SK-N-DZ (cell line): ENCODE data around the gene NR4A2.
"Not testable (repeated sequence)": the region's sequence is repeated elsewhere in the genome, so short reads cannot be mapped to it uniquely, and the experiment has no call there.

Source experiments
- DNase-seq: peaks from one replicate; pipeline ENCODE4 v3.0.0-alpha.2; 2015; ENCODE audit warnings: low spot score

NR4A2 gene

DNA sequence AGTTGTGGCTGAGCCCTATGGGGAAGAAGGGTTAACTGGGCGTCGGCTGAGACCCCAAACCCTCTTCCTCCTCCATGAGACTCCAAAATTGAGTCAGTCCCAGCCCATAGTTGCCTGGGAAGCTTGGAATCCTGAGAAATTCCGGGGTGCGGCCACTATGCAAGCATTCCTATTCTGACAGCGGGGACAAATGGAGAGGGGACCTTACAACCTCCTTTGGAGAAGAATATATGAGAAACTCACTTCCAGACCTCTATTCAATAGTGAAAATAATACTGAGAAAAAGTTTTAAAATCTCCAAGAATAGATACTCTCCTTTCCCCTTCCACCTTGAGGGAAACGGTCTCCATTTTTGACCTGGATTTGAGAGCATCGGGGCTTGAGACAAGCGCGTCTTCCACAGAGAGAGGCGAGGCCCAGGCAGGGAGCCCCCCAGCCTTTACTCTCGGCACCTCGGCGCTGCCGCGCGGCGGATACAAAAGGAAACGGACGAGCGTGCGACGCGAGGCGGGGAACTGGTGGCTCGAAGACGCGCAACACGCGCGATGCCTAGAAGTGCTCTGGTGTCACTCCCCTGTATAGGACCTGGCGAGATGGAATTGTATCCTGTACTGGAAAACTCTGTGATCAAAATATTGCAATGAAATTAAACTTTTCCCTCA is 11.1 kb downstream of the NR4A2 start:
- no peak for DNase-seq

DNA sequence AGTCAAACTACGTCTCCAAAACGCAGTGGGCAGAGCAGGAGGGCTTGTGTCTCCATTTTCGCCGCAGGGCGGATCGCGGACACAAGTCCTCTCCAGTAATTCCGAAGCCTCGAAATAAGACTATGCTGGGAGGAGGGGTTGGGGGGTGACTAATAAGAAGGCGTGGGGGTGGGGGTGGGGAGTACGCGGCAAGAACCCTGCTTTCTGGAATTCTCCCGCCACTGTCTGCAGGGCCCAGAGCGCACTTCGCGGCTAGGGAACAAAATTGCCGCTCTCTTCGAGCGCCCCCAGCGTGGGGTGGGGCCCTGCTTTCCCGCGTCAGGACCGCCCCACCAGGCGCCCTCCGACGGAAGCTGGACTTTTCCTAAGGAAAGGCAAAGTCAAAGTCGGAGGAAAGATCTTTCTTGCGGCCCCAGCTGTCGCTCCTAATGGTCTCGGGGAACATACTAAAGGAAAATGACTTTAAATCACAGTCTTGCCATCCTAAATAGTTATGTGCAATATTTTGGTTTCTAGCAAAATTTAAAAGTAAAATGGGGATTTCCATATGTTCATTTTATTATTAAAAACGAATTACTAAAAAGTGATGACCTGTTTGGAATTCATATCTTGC is 11.9 kb downstream of the NR4A2 start:
- DNase-seq = no peak

DNA sequence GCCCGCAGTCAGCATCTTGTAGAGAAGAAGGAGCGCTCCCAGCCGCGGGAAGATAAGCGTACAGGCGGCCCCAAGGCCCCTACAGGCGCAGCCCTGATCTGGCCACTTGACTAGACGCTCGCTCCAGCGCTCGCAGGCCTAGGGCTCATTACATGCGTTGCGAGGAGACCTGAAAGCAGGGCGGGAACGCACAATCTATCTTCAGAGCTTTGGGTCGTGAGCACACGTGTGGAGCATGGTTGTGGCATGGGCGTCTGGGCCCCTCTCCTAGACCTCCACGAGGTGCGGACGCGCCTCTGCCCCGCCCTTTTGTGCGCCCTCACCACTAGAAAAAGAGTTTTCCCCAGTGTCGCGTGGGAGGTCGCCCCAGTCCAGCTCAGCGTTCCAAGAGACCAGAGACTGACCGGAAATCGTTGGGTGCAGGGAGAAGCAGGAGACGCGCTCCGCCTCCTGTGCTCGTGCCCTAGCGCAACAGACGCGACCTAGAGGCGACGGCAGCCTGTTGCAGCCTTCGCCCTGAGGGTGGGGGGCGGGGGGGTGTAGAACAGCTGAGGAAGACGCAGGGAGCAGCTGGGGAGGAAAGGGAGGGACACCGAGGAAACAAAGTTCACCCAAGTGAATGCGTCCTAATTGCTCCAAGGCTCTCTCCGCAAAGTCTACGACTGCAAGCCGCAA is 12.6 kb downstream of the NR4A2 start:
- no peak for DNase-seq

DNA sequence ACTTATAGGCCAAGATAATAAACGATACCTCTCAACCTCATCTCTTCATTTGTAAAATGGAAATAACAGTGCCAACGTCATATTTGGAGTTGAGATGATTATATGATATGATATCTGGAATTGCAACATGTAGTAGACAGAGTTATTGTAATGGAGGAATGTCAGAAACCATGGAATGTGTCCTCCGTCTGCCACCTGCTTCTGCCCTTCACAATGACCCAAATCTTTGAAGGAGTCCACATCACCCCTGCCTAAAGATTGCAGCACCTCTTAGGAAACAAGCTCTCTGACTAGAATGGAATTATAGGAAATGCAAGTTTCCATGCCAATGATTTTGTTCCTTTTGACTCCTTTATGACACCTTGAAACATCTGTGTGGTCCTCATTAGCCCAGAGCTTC is 14.9 kb downstream of the NR4A2 start:
- DNase-seq = no peak

DNA sequence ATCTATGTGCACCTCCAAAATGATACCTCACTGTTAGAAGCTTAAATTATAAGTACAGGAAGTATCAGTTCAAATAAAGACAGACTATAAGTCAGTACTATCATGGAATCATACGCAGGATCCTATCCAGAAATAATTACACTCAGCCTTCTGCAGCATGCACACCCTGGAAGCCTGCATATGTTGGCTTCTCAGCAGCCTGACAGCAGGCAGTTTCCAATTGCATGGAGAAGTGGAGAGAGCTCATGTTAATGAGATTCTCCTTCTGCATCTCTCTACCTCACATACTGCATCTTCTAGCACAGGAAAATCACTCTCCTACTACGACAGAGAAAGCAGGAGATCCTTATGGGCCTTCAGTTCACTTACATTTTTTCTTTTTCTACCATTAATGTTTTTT is 20.5 kb downstream of the NR4A2 start:
- no peak for DNase-seq

DNA sequence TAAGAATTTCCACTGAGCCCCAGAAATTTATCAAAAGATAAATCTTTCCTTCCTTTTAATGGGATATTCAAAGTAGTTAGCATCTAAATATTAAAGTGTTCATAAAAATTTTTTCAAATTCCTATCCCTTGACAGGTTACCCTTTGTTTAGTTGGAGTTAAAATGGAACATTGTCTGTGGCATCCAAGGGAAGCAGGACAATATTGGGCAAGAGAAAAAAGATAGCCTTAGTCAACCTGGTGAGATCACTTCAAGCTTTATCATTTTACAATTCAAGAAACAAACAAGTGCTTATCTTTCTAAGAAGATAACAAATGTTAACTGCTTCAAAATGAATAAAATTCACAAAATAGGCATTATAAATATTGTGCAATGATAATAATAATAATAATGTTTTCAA is 21.7 kb downstream of the NR4A2 start:
- DNase-seq = no peak

DNA sequence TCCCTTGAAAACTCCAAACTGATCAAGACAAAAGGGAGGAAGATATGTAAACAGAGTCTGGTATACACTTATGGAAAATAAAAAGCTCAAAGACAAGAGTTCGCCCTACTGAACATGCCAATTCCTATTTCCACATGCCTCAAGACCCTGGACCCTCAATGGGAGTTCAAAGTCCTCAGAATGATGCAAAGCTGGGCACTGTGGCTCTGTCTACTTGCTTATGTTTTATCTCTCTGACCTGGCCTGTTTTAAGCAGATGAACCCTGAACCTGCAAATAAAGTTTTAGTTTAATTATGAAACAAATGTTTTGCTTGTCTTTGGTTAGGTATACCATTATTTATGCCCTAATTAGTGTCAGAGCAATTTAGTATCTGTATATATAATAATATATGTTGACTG is 22.6 kb downstream of the NR4A2 start:
- no peak for DNase-seq

DNA sequence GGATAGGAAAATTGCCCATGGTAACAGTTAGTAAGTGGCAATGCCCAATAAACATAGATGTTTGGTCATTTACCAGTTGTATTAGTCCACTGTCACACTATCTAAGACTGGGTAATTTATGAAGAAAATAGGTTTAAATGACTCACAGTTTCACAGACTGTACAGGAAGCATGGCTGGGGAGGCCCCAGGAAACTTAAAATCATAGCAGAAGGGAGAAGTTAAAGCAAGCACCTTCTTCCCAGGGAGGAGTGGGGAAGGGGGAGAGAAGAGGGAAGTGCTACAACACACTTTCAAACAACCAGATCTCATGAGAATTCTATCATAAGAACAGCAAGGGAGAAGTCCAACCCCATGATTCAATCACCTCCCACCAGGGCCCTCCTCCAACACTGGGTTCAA is 23.4 kb downstream of the NR4A2 start:
- no peak for DNase-seq

DNA sequence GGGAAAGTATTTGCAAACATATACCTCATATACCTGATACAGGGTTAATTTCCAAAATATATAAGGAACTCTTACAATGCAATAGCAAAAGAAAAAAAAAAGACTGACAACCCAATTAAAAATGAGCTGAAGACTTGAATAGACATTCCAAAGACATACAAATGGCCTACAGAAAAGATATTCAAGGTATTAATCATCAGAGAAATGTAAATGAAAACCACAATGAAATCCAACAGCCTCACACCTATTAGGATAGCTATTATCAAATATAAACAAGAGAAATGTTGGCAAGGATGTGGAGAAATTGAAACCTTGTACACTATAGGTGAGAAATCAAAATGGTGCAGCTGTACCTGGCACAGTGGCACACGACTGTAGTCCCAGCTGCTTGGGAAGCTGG is 25.7 kb downstream of the NR4A2 start:
- no peak for DNase-seq

DNA sequence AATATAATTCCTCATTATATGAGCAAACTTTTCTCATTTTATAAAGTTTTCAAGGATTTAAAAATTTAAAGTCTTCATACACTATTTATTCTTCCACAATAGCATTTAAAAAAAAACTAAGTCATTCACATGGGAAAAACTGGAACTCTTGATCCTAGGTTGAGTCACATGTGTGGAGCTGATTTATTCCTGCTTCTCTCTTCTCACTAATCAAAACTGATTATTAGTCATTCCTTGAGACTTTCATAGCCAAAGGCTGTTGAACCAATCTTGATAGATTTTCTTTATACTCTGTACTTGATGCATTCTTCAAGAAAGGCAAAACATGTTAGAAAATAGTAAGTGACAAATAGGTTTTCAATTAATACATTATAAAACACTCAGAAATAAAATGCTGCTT is 27.4 kb downstream of the NR4A2 start:
- no peak for DNase-seq

DNA sequence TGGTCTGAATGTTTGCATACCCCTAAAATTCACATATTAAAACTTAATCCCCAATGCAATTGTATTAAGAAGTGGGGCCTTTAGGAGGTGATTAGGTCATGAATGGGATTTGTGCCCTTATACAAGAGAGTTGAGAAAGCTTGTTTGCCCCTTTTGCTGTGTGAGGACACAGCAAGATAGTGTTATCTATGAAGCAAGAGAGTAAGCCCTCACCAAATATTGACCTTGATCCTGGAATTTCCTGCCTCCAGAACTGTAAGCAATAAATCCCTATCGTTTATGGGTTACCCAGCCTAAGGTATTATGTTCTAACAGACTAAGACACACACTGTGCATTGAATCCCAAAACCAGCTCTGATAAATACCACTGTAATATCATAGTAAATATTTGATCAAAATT is 32.2 kb downstream of the NR4A2 start:
- no peak for DNase-seq

DNA sequence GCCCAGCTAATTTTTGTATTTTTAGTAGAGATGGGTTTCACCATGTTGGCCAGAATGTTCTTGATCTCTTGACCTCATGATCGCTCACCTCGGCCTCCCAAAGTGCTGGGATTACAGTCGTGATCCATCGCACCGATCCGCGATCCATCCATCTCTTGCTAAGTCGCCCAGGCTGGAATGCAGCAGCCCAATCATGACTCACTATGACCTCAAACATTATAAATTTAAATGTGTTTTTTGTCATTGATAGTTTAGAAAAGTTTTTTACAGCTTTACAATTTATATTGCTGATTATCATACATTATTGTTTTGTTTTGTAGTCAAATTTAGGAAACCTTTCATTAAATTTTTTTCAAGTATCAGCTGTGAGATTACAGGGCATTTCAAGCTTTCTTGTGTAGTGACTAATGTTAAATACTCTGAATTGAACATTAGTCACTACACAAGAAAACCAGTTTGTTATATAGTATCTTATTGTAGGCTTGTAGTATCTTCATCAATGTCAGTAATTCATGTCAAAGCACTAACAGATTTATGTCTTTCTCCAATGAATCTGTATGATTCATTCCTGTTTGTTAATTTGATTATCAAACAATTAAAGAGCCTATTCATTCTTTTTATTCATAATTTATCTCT is 37.5 kb downstream of the NR4A2 start:
- no peak for DNase-seq

DNA sequence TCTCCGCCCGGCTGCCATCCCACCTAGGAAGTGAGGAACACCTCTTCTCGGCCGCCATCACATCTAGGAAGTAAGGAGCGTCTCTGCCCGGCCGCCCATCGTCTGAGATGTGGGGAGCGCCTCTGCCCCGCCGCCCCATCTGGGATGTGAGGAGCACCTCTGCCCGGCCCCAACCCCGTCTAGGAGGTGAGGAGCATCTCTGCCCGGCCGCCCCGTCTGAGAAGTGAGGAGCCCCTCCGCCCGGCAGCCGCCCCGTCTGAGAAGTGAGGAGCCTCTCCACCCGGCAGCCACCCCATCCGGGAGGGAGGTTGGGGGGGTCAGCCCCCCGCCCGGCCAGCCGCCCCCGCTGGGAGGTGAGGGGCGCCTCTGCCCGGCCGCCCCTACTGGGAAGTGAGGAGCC is 39.1 kb downstream of the NR4A2 start:
- not testable (repeated sequence) for DNase-seq

DNA sequence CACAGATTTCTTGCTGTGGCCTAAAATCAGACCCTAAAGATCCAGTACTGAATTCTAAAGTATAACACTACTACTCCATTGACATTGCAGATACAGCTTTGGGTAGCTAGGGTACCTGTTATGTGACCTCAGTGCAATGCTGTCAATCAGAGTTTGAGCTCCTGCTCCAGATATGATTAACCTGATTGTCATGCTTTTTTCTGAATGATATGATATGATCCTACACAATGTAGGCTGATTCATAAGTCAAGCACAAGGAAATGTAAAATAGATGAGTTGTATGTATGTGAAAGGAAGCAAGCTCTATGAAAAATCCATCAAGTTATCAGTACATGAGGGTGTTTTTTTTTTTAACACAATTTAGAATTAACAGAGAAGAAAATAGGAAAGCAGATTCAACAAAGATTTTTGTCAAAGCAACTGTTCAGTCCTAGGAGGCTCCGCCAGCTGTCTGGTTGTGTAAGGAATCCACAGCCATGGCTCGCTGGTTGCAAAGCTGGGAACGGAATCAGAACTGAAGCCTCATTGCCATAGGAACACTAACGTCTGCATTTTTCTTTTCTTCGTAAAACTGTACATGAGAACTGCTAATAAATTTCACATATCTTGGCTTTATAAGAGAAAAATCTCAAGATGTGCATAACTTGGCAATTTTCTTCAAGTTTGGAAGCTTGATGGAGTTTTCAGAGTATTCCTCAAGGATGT is 52.9 kb downstream of the NR4A2 start:
- DNase-seq = no peak
